Neural progenitor cell (in vitro differentiated cells): ENCODE measurements around the gene EPS8L2. TPM values are rescaled to one million over a fixed set of nuclear protein-coding genes. Genes with fewer than 3 reads are reported as not detected.

ENCODE experiments used
- DNase-seq: peaks from one replicate; pipeline ENCODE4 v3.0.0-alpha.2; 2016; ENCODE audit warnings: low spot score
- H2AFZ ChIP-seq: fragments of 200-600 bp; sonication (generic); replicated peaks from 2 replicates; pipeline ENCODE4 v1.6.1; 2016; ENCODE audit warnings: antibody characterized with exemption
- H3F3A ChIP-seq: fragments of 200-600 bp; sonication (generic); 2 replicates; pipeline ENCODE4 v1.6.1; 2016; ENCODE audit warnings: antibody characterized with exemption, low read depth
- H3K27ac ChIP-seq: fragments of 200-600 bp; sonication (generic); 2 replicates; pipeline ENCODE4 v1.5.1; 2016; ENCODE audit warnings: mild to moderate bottlenecking
- H3K27me3 ChIP-seq: fragments of 200-600 bp; sonication (generic); 2 replicates; pipeline ENCODE4 v1.6.1; 2016; ENCODE audit warnings: mild to moderate bottlenecking, moderate library complexity
- H3K36me3 ChIP-seq: fragments of 200-600 bp; sonication (generic); 2 replicates; pipeline ENCODE4 v1.5.1; 2016
- H3K4me1 ChIP-seq: fragments of 200-600 bp; sonication (generic); 2 replicates; pipeline ENCODE4 v1.6.1; 2016; ENCODE audit warnings: mixed run types
- H3K4me2 ChIP-seq: fragments of 200-600 bp; sonication (generic); 2 replicates; pipeline ENCODE4 v1.6.1; 2016
- H3K4me3 ChIP-seq: fragments of 200-600 bp; sonication (generic); 2 replicates; pipeline ENCODE4 v1.5.1; 2016
- H3K79me2 ChIP-seq: fragments of 200-600 bp; sonication (generic); 2 replicates; pipeline ENCODE4 v1.6.1; 2016; ENCODE audit warnings: low read depth
- H3K9ac ChIP-seq: fragments of 200-600 bp; sonication (generic); 2 replicates; pipeline ENCODE4 v1.6.1; 2016
- H3K9me3 ChIP-seq: fragments of 200-600 bp; sonication (generic); 2 replicates; pipeline ENCODE4 v1.5.1; 2016; ENCODE audit warnings: low read depth
- H4K20me1 ChIP-seq: fragments of 200-600 bp; sonication (generic); 2 replicates; pipeline ENCODE4 v1.6.1; 2016; ENCODE audit warnings: low read depth
- H3K27ac Mint-ChIP-seq: 3 replicates; pipeline ENCODE4 v1.8.0; 2021; ENCODE audit warnings: mixed read lengths
- H3K27me3 Mint-ChIP-seq: 2 replicates; pipeline ENCODE4 v1.8.0; 2022; ENCODE audit warnings: low read depth, mild to moderate bottlenecking, inconsistent platforms, moderate library complexity, mixed read lengths; ENCODE audit not compliant: insufficient read depth
- H3K36me3 Mint-ChIP-seq: 3 replicates; pipeline ENCODE4 v1.8.0; 2021; ENCODE audit warnings: mixed read lengths
- H3K4me1 Mint-ChIP-seq: 3 replicates; pipeline ENCODE4 v1.8.0; 2021; ENCODE audit warnings: mixed read lengths
- H3K4me3 Mint-ChIP-seq: 3 replicates; pipeline ENCODE4 v1.8.0; 2021; ENCODE audit warnings: mild to moderate bottlenecking, moderate library complexity, mixed read lengths
- H3K9me3 Mint-ChIP-seq: 3 replicates; pipeline ENCODE4 v1.8.0; 2020; ENCODE audit warnings: mixed read lengths
- CTCF ChIP-seq: fragments of 200-600 bp; sonication (generic); IDR thresholded peaks from 2 replicates; pipeline ENCODE4 v1.5.1; 2017; ENCODE audit warnings: antibody characterized with exemption, mild to moderate bottlenecking
- EZH2 ChIP-seq: fragments of 200-600 bp; sonication (generic); IDR thresholded peaks from 2 replicates; pipeline ENCODE4 v1.6.1; 2017; ENCODE audit warnings: antibody characterized with exemption, mild to moderate bottlenecking, moderate library complexity
- EZH2phosphoT487 ChIP-seq: fragments of 200-600 bp; sonication (generic); IDR thresholded peaks from 2 replicates; pipeline ENCODE4 v1.6.1; 2017; ENCODE audit warnings: antibody characterized with exemption
- total RNA-seq: library from RNA; depleted of rRNA; stranded (reverse); fragments of >200 nt; gene quantifications from 2 replicates; pipeline ENCODE4 v1.2.3, GENCODE V29; 2015; ENCODE audit warnings: low replicate concordance

Gene EPS8L2
- total RNA-seq, 1 donor from 2014 or later: 3.3 TPM

GRCh38 chr11:767238-767637 lies 61.2 kb downstream of the EPS8L2 start:
- no peak for DNase-seq
- no peak overlapping the region for H3K27ac Mint-ChIP-seq
- no peaks in the 10 kb centered on the region for H3K36me3 ChIP-seq
- TF ChIP-seq EZH2phosphoT487 (no peak), CTCF (no peak), EZH2 (no peak)
- no peak overlapping the region for H2AFZ ChIP-seq
- no peaks in the 10 kb centered on the region for H3K4me1 ChIP-seq
- no peak overlapping the region for H3K4me3 Mint-ChIP-seq
- H3K4me3 ChIP-seq: no peak overlapping the region
- H3K27me3 Mint-ChIP-seq: peaks cover 6% of the 10 kb centered on the region
- no peak overlapping the region for H3K9ac ChIP-seq
- H3K4me2 ChIP-seq: no peak overlapping the region
- no peaks in the 10 kb centered on the region for H3K9me3 Mint-ChIP-seq
- H3K4me1 Mint-ChIP-seq: no peaks in the 10 kb centered on the region
- no peaks in the 10 kb centered on the region for H3K9me3 ChIP-seq
- H3K27ac ChIP-seq: no peak overlapping the region
- no peaks in the 10 kb centered on the region for H3K27me3 ChIP-seq
- H3F3A ChIP-seq: peaks cover 31% of the 10 kb centered on the region
- no peaks in the 10 kb centered on the region for H3K79me2 ChIP-seq
- H4K20me1 ChIP-seq: peaks cover 45% of the 10 kb centered on the region
- peaks cover 14% of the 10 kb centered on the region for H3K36me3 Mint-ChIP-seq

GRCh38 chr11:769887-770641 lies 64.0 kb downstream of the EPS8L2 start:
- peaks cover 7% of the 10 kb centered on the region for H3K36me3 Mint-ChIP-seq
- Histone ChIP-seq H3K4me2 (no peak overlapping the region), H3K9ac (no peak overlapping the region), H4K20me1 (peaks cover 50% of the 10 kb centered on the region), H3K4me1 (peaks cover under 1% of the 10 kb centered on the region), H3K9me3 (no peaks in the 10 kb centered on the region), H3K27ac (no peak overlapping the region), H3K36me3 (no peaks in the 10 kb centered on the region), H2AFZ (no peak overlapping the region), H3K79me2 (peaks cover 20% of the 10 kb centered on the region), H3K4me3 (no peak overlapping the region), H3F3A (peaks cover 8% of the 10 kb centered on the region), H3K27me3 (no peaks in the 10 kb centered on the region)
- H3K27ac Mint-ChIP-seq: no peak overlapping the region
- no peaks in the 10 kb centered on the region for H3K9me3 Mint-ChIP-seq
- H3K4me3 Mint-ChIP-seq: no peak overlapping the region
- no peak for TF ChIP-seq CTCF
- no peak for TF ChIP-seq EZH2
- no peak for TF ChIP-seq EZH2phosphoT487
- H3K27me3 Mint-ChIP-seq: peaks cover 2% of the 10 kb centered on the region
- no peak for DNase-seq
- no peaks in the 10 kb centered on the region for H3K4me1 Mint-ChIP-seq

DNA sequence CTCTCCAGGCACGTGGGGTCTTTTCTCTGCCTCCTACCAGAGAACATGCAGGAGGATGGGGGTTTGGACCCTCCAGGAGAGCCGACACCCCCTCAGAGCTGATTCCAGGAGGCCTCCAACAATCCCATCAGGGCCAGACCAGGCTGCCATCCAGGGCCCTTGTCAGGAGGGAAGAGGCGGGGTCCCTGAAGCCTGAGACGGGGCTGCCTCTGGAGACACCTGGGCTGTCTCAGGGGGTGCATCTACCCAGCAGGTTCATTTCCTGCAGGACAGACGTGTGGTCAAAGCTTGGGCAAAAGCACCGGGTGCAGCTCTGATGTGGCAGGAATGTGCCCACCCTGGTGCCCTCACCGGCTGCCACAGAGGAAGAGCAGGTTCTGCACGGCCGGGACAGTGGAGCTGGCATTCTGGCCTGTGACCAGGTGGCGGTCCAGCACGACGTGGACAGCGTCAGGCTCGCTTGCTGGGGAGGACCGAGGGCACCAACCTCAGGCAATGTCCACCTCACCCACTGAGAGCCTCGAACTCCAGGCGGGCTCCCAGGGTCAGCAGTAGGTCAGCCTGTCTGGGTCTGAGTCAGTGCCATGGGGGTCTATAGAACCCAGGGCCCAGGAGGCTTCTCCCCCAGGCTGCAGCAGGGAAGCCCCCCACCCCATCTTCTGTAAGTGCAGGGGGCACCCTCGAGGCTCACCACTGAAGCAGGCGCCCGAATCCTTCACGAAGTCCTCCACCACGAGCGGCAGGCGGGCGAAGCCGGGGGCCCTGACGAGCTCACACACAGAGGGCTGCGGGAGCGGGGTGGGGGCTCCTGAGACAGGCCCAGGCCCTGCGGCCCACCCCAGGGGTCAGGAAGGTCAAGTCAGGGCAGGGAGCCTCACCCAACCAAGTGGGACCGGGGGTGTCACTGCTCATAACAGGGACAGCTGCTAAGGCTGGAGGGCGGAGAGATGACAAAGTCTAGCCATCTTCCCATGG lies 64.9 kb downstream of the EPS8L2 start:
- Histone ChIP-seq H4K20me1 (peaks cover 59% of the 10 kb centered on the region), H3K79me2 (peaks cover 29% of the 10 kb centered on the region), H3K27me3 (no peaks in the 10 kb centered on the region), H3K36me3 (no peaks in the 10 kb centered on the region), H3K27ac (no peak overlapping the region), H3F3A (peaks cover 6% of the 10 kb centered on the region), H3K4me2 (no peak overlapping the region), H3K9me3 (no peaks in the 10 kb centered on the region), H2AFZ (no peak overlapping the region), H3K9ac (no peak overlapping the region), H3K4me3 (no peak overlapping the region), H3K4me1 (peaks cover 9% of the 10 kb centered on the region)
- peak; percentile 1 for DNase-seq
- Mint-ChIP-seq H3K27me3 (no peaks in the 10 kb centered on the region), H3K4me1 (peaks cover 5% of the 10 kb centered on the region), H3K36me3 (peaks cover 9% of the 10 kb centered on the region), H3K4me3 (no peak overlapping the region), H3K9me3 (no peaks in the 10 kb centered on the region), H3K27ac (no peak overlapping the region)
- TF ChIP-seq CTCF (no peak), EZH2 (no peak), EZH2phosphoT487 (no peak)
